Activated CD4-positive, alpha-beta memory T cell treated with anti-CD3 and anti-CD28 coated beads, Interleukin-2, amount 10 ng/mL, durations not matched to agents 7 days and 5 days (primary cell): Measurements from ENCODE around the gene CBLC. TPM values are rescaled to one million over a fixed set of nuclear protein-coding genes. Genes with fewer than 3 reads are reported as not detected.

Source experiments
- CTCF ChIA-PET: fragments of 350-600 bp; sonication (Branson Sonifier 250); formaldehyde crosslinking; loops from one replicate; lab custom pipeline; 2021; ENCODE audit warnings: antibody characterized with exemption, inconsistent platforms; lab: Charles Lee
- POLR2A ChIA-PET: fragments of 350-600 bp; sonication (Branson Sonifier 250); formaldehyde crosslinking; loops from one replicate; lab custom pipeline; 2021; ENCODE audit warnings: antibody characterized with exemption; lab: Charles Lee
- DNase-seq: peaks from one replicate; pipeline ENCODE4 v3.0.0-alpha.2; 2020
- H3K27ac Mint-ChIP-seq: one replicate; pipeline ENCODE4 v1.8.0; 2021; ENCODE audit warnings: mild to moderate bottlenecking, mixed read lengths
- H3K27me3 Mint-ChIP-seq: one replicate; pipeline ENCODE4 v1.8.0; 2021; ENCODE audit warnings: mixed read lengths
- H3K36me3 Mint-ChIP-seq: one replicate; pipeline ENCODE4 v1.8.0; 2021; ENCODE audit warnings: low read depth, mixed read lengths
- H3K4me1 Mint-ChIP-seq: one replicate; pipeline ENCODE4 v1.8.0; 2021; ENCODE audit warnings: mixed read lengths
- H3K4me3 Mint-ChIP-seq: one replicate; pipeline ENCODE4 v1.8.0; 2021; ENCODE audit warnings: mild to moderate bottlenecking, mixed read lengths
- H3K9me3 Mint-ChIP-seq: one replicate; pipeline ENCODE4 v1.8.0; 2021; ENCODE audit warnings: mixed read lengths
- total RNA-seq, 2 experiments: library from RNA; stranded (reverse); gene quantifications; one replicate each; pipeline ENCODE4 v1.2.3, GENCODE V29; 2021

Gene CBLC
- total RNA-seq, 2 experiments from 2014 or later = not detected

DNA sequence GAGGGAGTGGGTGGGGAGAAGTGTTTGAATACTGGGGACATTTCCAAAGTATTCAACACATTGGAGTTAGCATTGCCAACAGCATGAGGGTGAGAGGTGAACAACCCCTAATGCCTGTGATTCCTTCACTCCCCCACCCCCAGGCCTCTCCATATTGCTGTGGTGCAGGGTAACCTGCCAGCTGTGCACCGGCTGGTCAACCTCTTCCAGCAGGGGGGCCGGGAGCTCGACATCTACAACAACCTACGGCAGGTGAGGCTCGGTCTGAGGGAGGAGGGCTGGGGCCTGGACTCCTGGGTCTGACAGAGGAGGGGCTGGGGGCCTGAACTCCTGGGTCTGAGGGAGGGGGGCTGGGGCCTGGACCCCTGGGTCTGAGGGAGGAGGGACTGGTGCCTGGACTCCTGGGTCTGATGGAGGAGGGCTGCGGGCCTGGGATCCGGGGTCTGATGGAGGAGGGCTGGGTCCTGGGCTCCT, 21.6 kb upstream of the CBLC start:
- H3K4me3 Mint-ChIP-seq = no peak overlapping the region

DNA sequence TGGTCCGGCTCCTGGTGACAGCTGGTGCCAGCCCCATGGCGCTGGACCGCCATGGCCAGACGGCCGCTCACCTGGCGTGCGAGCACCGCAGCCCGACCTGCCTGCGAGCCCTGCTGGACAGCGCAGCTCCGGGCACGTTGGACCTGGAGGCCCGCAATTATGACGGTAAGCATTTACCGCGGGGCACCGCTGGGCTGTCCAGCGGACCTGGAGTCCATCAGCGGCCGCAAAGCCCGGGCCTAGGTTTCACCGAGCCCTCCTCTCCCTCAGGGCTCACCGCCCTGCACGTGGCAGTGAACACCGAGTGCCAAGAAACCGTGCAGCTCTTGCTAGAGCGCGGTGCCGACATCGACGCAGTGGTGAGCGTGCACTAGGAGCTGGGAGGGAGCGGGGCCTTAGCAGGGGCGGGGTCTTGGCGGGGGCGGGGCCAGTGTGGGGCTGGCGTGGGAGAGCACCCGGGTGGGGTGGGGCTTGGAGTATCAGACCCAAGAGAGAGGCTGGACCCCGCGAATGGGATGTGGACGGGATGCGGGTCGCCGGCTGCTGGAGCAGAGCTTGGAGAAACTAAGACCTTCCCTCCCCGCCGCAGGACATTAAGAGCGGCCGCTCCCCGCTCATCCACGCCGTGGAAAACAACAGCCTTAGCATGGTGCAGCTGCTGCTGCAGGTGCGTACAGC, 20.5 kb upstream of the CBLC start:
- H3K4me3 Mint-ChIP-seq = no peak overlapping the region
- H3K27ac Mint-ChIP-seq = peak overlapping the region; percentile 61
- DNase-seq = no peak
- CTCF ChIA-PET = no interaction called here
- no peaks in the 10 kb centered on the region for H3K9me3 Mint-ChIP-seq
- no peaks in the 10 kb centered on the region for H3K27me3 Mint-ChIP-seq
- H3K36me3 Mint-ChIP-seq = peaks cover 73% of the 10 kb centered on the region
- POLR2A ChIA-PET = interaction anchor here (1.6 kb wide), 1 partner anchor 10 kb away, joined by 5 read pairs; no protein-coding TSS in a partner anchor
- peaks cover 65% of the 10 kb centered on the region for H3K4me1 Mint-ChIP-seq

More for the DNA sequence above, 21.6 kb upstream of the CBLC start:
- CTCF ChIA-PET = interaction anchor here (1.8 to 5.3 kb wide), 2 partner anchors 14 to 32 kb away, joined by 6 to 36 read pairs; no protein-coding TSS in a partner anchor
- DNase-seq = no peak
- peaks cover 72% of the 10 kb centered on the region for H3K4me1 Mint-ChIP-seq
- no peaks in the 10 kb centered on the region for H3K27me3 Mint-ChIP-seq
- H3K36me3 Mint-ChIP-seq = peaks cover 78% of the 10 kb centered on the region
- H3K9me3 Mint-ChIP-seq = no peaks in the 10 kb centered on the region
- peak overlapping the region; percentile 97 for H3K27ac Mint-ChIP-seq
- POLR2A ChIA-PET = interaction anchor here (1.6 to 3.7 kb wide), 2 partner anchors 9 to 14 kb away, joined by 4 to 37 read pairs; no protein-coding TSS in a partner anchor

DNA sequence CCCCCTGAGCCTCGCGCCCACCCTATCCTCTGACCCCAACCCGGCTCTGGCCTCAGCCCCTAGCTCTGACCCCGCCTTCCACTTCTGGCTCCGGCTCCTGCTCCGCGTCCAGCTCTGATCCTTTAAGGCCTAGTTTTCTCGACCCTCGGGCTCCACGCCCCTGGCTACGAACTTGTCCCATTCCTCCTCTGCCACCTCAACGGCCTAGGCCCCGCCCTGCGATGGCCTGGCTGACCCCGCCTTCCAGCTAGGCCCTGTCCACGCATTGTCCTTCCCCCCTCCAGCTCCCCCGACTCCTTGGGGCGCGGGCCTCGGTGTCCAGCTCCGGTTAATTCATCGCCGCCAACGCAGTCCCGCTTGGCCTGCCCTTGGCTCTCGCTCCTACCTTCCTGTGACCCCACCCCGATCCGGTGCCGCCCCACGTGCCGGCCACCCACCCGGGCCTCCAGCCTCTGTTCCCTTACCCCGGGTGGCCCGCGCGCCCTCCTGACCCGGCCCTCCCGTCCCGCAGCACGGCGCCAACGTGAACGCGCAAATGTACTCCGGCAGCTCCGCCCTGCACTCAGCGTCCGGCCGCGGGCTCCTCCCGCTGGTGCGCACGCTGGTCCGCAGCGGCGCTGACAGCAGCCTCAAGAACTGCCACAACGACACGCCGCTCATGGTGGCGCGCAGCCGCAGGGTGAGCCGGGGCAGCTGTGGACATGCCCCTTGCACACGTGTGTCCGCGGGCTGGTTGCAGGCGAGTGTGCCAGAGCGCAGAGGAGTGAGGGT, 19.8 kb upstream of the CBLC start:
- Mint-ChIP-seq H3K4me3 (no peak overlapping the region), H3K4me1 (peaks cover 62% of the 10 kb centered on the region), H3K9me3 (no peaks in the 10 kb centered on the region), H3K27ac (peak overlapping the region; percentile 61), H3K27me3 (no peaks in the 10 kb centered on the region), H3K36me3 (peaks cover 69% of the 10 kb centered on the region)
- ChIA-PET CTCF (no interaction called here), POLR2A (interaction anchor here (1.6 kb wide), 1 partner anchor 9 kb away, joined by 5 read pairs; no protein-coding TSS in a partner anchor)
- DNase-seq = no peak

DNA sequence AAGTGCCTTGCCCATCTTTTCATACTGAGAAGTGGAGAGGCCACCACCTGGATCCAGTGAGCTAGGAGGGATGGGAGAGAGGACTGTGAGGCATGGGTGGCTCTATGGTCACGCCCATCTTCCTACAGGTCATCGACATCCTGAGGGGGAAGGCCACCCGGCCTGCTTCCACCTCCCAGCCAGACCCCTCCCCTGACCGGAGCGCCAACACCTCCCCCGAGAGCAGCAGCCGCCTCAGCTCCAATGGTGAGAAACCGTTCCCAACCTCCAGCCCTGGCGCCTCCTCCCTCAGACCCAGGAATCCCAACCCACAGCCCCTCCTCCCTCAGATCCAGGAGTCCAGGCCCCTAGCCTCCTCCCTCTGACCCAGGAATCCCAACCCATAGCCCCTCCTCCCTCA, 19.1 kb upstream of the CBLC start:
- CTCF ChIA-PET = no interaction called here
- H3K4me3 Mint-ChIP-seq = no peak overlapping the region

DNA sequence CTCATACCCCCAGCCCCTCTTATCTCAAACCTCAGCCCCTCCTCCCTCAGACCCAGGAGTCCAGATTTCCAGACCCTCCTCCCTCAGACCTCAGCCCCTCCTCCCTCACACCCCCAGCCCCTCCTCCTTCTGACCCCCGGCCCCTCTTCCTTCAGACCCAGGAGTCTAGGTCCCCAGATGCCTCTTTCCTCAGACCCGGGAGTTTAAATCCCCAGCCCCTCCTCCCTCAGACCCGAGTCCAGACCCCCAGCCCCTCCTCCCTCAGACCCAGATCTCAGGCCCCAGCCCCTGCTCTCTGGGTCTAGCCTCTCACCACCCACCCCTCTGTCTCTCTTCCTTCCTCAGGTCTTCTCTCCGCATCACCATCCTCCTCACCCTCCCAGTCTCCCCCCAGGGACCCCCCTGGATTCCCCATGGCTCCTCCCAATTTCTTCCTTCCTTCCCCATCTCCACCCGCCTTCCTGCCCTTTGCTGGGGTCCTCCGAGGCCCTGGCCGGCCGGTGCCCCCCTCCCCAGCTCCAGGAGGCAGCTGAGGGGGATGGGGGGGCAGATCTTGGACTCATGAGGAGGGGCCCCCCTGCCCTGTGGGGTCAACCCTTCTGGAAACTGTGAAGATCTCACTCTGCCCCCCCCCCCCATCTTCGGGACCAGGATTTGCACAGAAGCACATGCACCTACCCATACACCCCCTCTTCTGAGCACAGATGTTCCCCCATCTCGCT, 18.4 kb upstream of the CBLC start:
- H3K27ac Mint-ChIP-seq = peak overlapping the region; percentile 45
- ChIA-PET POLR2A (no interaction called here), CTCF (no interaction called here)
- H3K36me3 Mint-ChIP-seq = peaks cover 60% of the 10 kb centered on the region
- no peak overlapping the region for H3K4me3 Mint-ChIP-seq
- H3K27me3 Mint-ChIP-seq = no peaks in the 10 kb centered on the region
- DNase-seq = no peak
- H3K4me1 Mint-ChIP-seq = peaks cover 62% of the 10 kb centered on the region
- no peaks in the 10 kb centered on the region for H3K9me3 Mint-ChIP-seq

More for the DNA sequence above, 19.1 kb upstream of the CBLC start:
- Mint-ChIP-seq H3K27me3 (no peaks in the 10 kb centered on the region), H3K4me1 (peaks cover 60% of the 10 kb centered on the region), H3K9me3 (no peaks in the 10 kb centered on the region), H3K36me3 (peaks cover 65% of the 10 kb centered on the region), H3K27ac (peak overlapping the region; percentile 10)
- POLR2A ChIA-PET = interaction anchor here (1.6 kb wide), 1 partner anchor 9 kb away, joined by 5 read pairs; no protein-coding TSS in a partner anchor
- no peak for DNase-seq

DNA sequence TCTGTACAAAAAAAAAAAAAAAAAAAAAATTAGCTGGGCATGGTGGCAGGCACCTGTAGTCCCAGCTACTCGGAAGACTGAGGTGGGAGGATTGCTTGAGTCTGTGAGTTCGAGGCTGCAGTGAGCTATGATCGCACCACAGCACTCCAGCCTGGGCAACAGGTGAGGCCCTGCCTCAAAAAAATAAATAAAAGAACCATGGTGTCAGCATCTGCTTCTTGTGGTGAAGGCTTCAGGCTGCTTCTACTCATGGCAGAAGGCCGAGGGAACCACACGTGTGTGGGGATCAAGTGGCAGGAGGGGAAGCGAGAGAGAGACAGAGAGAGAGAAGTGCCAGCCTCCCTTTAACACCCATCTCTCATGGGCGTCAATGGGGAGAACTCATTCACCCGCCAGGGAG, 15.7 kb upstream of the CBLC start:
- Mint-ChIP-seq H3K27ac (no peak overlapping the region), H3K4me1 (peaks cover 50% of the 10 kb centered on the region), H3K36me3 (peaks cover 43% of the 10 kb centered on the region), H3K9me3 (no peaks in the 10 kb centered on the region), H3K27me3 (no peaks in the 10 kb centered on the region), H3K4me3 (no peak overlapping the region)
- no peak for DNase-seq
- ChIA-PET CTCF (interaction anchor here (0.7 kb wide), 1 partner anchor 375 kb away, joined by 3 read pairs; no protein-coding TSS in a partner anchor), POLR2A (interaction anchor here (0.9 to 1.5 kb wide), 2 partner anchors 9 to 38 kb away, joined by 3 read pairs; no protein-coding TSS in a partner anchor)

DNA sequence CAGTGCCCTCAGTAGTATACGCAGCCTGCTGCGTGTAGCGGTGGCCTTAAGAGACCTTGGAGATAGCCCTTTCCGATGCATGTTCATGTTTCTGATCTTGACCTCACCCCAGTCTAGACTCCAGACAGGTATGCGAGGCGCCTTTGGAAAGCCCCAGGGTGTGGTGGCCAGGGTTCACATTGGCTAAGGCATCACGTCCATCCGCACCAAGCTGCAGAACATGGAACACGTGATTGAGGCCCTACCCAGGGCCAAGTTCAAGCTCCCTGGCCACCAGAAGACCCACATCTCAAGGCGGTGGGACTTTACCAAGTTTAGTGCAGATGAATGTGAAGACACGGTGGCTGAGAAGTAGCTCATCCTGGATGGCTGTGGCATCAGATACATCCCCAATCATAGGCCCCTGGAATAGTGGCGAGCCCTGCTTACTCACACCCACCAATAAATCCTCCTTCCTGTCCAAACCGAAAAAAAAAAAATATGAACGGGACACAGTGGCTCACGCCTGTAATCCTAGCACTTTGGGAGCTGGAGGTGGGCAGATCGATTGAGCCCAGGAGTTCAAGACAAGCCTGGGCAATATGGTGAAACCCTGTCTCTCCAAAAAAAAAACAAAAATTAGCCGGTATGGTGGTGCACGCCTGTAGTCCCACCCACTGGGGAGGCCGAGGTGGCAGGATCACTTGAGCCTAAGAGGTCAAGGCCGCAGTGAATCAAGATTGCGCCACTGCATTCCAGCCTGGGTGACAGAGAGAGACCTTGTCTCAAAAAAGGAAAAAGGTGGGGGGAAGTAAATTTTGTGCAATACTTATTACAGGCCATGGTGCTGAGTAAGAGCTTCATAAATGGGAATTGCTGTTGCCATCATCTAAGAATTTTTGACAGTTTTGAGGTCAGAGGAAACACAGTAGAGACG, 12.4 kb upstream of the CBLC start:
- Mint-ChIP-seq H3K4me3 (no peak overlapping the region), H3K4me1 (peaks cover 61% of the 10 kb centered on the region), H3K9me3 (peaks cover 3% of the 10 kb centered on the region), H3K27me3 (peaks cover 2% of the 10 kb centered on the region), H3K27ac (no peak overlapping the region), H3K36me3 (peaks cover 31% of the 10 kb centered on the region)
- ChIA-PET CTCF (interaction anchor here (1.3 to 5.8 kb wide), 4 partner anchors 10 to 108 kb away, joined by 3 to 42 read pairs (median 5); no protein-coding TSS in a partner anchor), POLR2A (interaction anchor here (1.2 to 3.6 kb wide), 2 partner anchors 12 kb away, joined by 5 to 20 read pairs; no protein-coding TSS in a partner anchor)
- no peak for DNase-seq

DNA sequence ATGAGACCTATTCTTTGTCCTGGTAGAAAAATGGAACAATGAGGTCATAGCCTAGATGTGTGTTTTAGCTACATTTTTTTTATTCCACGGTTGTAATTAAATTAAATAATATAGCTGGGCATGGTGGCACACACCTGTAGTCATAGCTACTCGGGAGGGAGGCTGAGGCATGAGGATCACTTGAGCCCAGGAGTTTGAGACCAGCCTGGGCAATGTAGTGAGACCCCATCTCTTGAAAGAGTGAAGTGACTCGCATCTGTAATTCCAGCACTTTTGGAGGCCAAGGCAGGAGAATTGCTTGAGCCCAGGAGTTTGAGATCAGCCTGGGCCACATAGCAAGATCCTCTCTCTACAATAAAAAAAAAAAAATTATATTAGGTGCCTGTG, 11.7 kb upstream of the CBLC start:
- Mint-ChIP-seq H3K36me3 (peaks cover 27% of the 10 kb centered on the region), H3K27ac (no peak overlapping the region), H3K4me3 (no peak overlapping the region), H3K27me3 (peaks cover 2% of the 10 kb centered on the region), H3K9me3 (peaks cover 3% of the 10 kb centered on the region), H3K4me1 (peaks cover 62% of the 10 kb centered on the region)
- DNase-seq = no peak
- ChIA-PET POLR2A (interaction anchor here (3.6 kb wide), 1 partner anchor 13 kb away, joined by 20 read pairs; no protein-coding TSS in a partner anchor), CTCF (interaction anchor here (0.5 to 5.8 kb wide), 6 partner anchors 11 to 109 kb away, joined by 3 to 42 read pairs (median 4); no protein-coding TSS in a partner anchor)

DNA sequence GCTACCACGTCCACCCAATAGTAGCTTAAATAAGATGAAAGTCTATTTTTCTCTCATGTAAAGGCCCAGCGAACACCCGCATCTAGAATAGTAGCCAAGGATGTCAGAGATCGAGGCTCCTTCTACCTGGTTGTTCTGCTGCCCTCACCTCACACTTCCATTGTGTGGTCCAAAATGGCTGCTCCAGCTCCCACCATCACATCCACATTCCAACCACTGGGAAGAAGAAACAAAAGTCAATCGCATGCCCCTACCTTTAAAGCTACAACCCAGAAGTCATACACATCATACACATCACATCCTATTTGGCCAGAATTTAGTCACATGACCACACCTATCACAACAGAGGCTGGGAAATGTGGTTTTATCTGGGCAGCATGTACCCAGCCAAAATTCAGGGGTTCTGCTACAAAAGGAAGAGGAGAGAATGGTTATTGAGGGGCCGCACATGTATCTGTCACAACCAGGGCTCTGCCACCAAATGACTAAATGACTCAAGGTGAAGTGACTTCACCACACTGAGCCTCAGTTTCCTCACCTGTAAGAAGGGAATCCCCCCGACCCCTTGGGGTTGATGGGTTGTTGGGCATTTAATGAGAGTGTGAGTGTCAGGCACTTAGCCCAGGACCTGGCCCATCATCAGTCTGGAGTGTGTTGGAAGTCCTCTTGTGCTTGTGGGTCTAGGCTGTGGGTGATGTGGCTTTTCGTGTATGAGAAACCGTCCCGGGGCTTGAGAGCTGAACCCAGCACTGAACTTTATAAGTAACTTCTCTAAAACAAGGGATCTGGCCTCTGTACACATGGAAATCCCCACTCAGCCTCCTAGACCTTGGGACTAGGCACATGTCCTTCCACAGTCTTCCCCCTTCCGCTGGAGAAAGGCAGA, 10.2 kb upstream of the CBLC start:
- CTCF ChIA-PET = interaction anchor here (1.0 to 5.8 kb wide), 3 partner anchors 14 to 78 kb away, joined by 3 to 42 read pairs (median 5); no protein-coding TSS in a partner anchor
- Mint-ChIP-seq H3K4me3 (no peak overlapping the region), H3K9me3 (peaks cover 3% of the 10 kb centered on the region), H3K36me3 (peaks cover 18% of the 10 kb centered on the region), H3K4me1 (peaks cover 58% of the 10 kb centered on the region), H3K27me3 (peaks cover 2% of the 10 kb centered on the region), H3K27ac (peak overlapping the region; percentile 25)
- DNase-seq = peak; percentile 30
- POLR2A ChIA-PET = interaction anchor here (1.0 to 3.6 kb wide), 3 partner anchors 10 to 44 kb away, joined by 5 to 20 read pairs (median 6); no protein-coding TSS in a partner anchor

DNA sequence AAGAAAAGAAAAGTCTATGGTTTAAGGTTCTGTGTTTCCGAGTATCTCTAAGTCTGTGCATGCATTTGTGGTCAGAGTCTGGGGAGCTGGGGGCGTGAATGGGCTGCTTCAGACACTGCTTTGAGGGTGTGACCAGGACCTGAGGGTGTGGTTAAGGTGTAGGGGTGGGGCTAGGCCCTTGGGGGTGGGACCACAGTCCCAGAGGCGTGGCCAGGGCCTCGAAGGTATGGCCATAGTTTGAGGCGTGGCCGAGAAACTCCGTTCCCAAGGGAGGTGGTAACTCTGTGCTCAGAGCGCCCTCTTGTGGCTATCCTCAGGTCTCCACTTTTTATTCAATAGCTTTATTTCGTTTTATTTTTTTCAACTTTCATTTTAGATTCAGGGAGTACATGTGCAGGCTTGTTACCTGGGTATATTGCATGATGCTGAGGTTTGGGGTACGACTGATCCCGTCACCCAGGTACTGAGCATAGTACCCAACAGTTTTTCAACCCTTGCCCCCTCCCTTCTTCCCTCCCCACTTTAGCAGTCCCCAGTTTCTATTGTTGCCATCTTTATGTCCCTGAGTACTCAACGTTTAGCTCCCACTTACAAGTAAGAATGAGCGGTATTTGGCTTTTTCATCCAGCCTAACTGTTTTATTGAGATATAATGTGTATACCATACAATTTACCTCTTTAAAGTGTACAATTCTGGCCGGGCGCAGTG, 7.0 kb upstream of the CBLC start:
- POLR2A ChIA-PET = interaction anchor here (1.0 to 6.2 kb wide), 7 partner anchors 16 to 119 kb away, joined by 3 to 84 read pairs (median 8); partner anchors contain the start of gene BCL3
- Mint-ChIP-seq H3K4me3 (peak overlapping the region; percentile 48), H3K27ac (peak overlapping the region; percentile 58), H3K4me1 (peaks cover 40% of the 10 kb centered on the region), H3K36me3 (peaks cover 10% of the 10 kb centered on the region), H3K9me3 (peaks cover 3% of the 10 kb centered on the region), H3K27me3 (peaks cover 8% of the 10 kb centered on the region)
- peak; percentile 99 for DNase-seq
- CTCF ChIA-PET = interaction anchor here (0.6 to 6.9 kb wide), 34 partner anchors 9 to 199 kb away, joined by 3 to 336 read pairs (median 6); partner anchors contain the start of genes NECTIN2 and PVR
